Testis (tissue), 3 donors: ENCODE data around the gene PKP2. TPM values are rescaled to one million over a fixed set of nuclear protein-coding genes. Genes with fewer than 3 reads are reported as not detected.

Experiments used
- DNase-seq: peaks from one replicate; pipeline ENCODE4 v3.0.0-alpha.2; 2019
- H3K27ac ChIP-seq, 2 donors: fragments of 200-600 bp; sonication (generic); one replicate each; pipeline ENCODE4 v1.5.1; 2019
- H3K27me3 ChIP-seq: fragments of 200-600 bp; sonication (generic); one replicate; pipeline ENCODE4 v1.5.1; 2019
- H3K36me3 ChIP-seq: fragments of 200-600 bp; sonication (generic); one replicate; pipeline ENCODE4 v1.5.1; 2017; ENCODE audit warnings: low read depth; ENCODE audit errors: missing control alignments
- H3K4me1 ChIP-seq: fragments of 200-600 bp; sonication (generic); one replicate; pipeline ENCODE4 v1.5.1; 2019
- H3K4me3 ChIP-seq, 2 donors: fragments of 200-600 bp; sonication (generic); one replicate each; pipeline ENCODE4 v1.5.1; 2017 to 2019
- H3K9me3 ChIP-seq: fragments of 200-600 bp; sonication (generic); one replicate; pipeline ENCODE4 v1.5.1; 2017
- CTCF ChIP-seq, 3 experiments: fragments of 450-650 bp in 2 of 3; fragments of 200-600 bp in 1 of 3; sonication (generic) in 1 of 3; IDR thresholded peaks; one replicate each; pipeline ENCODE4 v1.5.1; 2016 to 2019; ENCODE audit warnings: antibody characterized with exemption in 3 of 3, mild to moderate bottlenecking in 2 of 3, moderate library complexity in 1 of 3
- POLR2A ChIP-seq: fragments of 450-650 bp; IDR thresholded peaks from one replicate; pipeline ENCODE4 v1.6.1; 2017; ENCODE audit warnings: antibody characterized with exemption, mild to moderate bottlenecking, moderate library complexity
- WGBS, 2 donors: methylation state at CpG; one replicate each; pipeline ENCODE4 v1.1.5; 2018; 5-methylcytosine and 5-hydroxymethylcytosine counted together
- intact Hi-C: fragments of 100-400 bp; cut with DNase I; formaldehyde crosslinking; loops from one replicate; pipeline ENCODE4 v1.15.1; 2023; ENCODE audit warnings: low total_unique reads
- polyA plus RNA-seq: library from polyadenylated mRNA; stranded (reverse); fragments of 350-450 nt; fragmentation: Illumina TruSeq; extraction: RNeasy Lipid Tissue Mini Kit (QIAGEN cat#74804); gene quantifications from one replicate; pipeline ENCODE4 v1.2.3, GENCODE V29; 2014; ENCODE audit warnings: low read depth, low replicate concordance; ENCODE audit not compliant: insufficient read depth
- total RNA-seq, 2 donors: library from RNA; depleted of rRNA; stranded (reverse); fragments of >200 nt; gene quantifications; one replicate each; pipeline ENCODE4 v1.2.3, GENCODE V29; 2016

Gene PKP2
- total and polyA plus RNA-seq, 3 donors from 2014 or later: 14.8 to 22.3 (median 18.9) TPM

GRCh38 chr12:32821293-32821692 lies 75.3 kb downstream of the PKP2 start:
- H3K9me3 ChIP-seq: no peaks in the 10 kb centered on the region
- no peak for DNase-seq
- H3K4me1 ChIP-seq: no peaks in the 10 kb centered on the region
- no peaks in the 10 kb centered on the region for H3K36me3 ChIP-seq
- H3K4me3 ChIP-seq: no peak overlapping the region
- WGBS, 2 donors: 80 to 87% methylated on average over 8 of the region's 8 CpGs
- no peaks in the 10 kb centered on the region for H3K27me3 ChIP-seq
- intact Hi-C loops: no loop called here
- TF ChIP-seq POLR2A: no peak
- no peak for TF ChIP-seq CTCF (IDR thresholded peaks at IDR 0.05)
- no peak overlapping the region for H3K27ac ChIP-seq

- intact Hi-C loops: no loop called here
- 89 to 97% methylated on average over 2 of the region's 2 CpGs for WGBS, 2 donors
- no peak for DNase-seq
Measured at GRCh38 chr12:32820376-32820931, 76.1 kb downstream of the PKP2 start.

GRCh38 chr12:32819424-32819823 lies 77.2 kb downstream of the PKP2 start:
- Histone ChIP-seq H3K9me3 (no peaks in the 10 kb centered on the region), H3K4me1 (no peaks in the 10 kb centered on the region), H3K36me3 (no peaks in the 10 kb centered on the region), H3K4me3 (no peak overlapping the region), H3K27ac (no peak overlapping the region), H3K27me3 (no peaks in the 10 kb centered on the region)
- no peak for DNase-seq
- no peak for TF ChIP-seq POLR2A
- TF ChIP-seq CTCF (IDR thresholded peaks at IDR 0.05): no peak
- intact Hi-C loops: no loop called here

More at GRCh38 chr12:32820376-32820931, 76.1 kb downstream of the PKP2 start:
- Histone ChIP-seq H3K4me3 (no peak overlapping the region), H3K4me1 (no peaks in the 10 kb centered on the region), H3K27me3 (no peaks in the 10 kb centered on the region), H3K36me3 (no peaks in the 10 kb centered on the region), H3K27ac (no peak overlapping the region), H3K9me3 (no peaks in the 10 kb centered on the region)
- no peak for TF ChIP-seq CTCF (IDR thresholded peaks at IDR 0.05)
- TF ChIP-seq POLR2A: no peak

GRCh38 chr12:32811686-32812392 lies 84.7 kb downstream of the PKP2 start:
- TF ChIP-seq CTCF (IDR thresholded peaks at IDR 0.05) (no peak), POLR2A (no peak)
- Histone ChIP-seq H3K9me3 (no peaks in the 10 kb centered on the region), H3K27me3 (no peaks in the 10 kb centered on the region), H3K4me3 (no peak overlapping the region), H3K27ac (no peak overlapping the region), H3K4me1 (no peaks in the 10 kb centered on the region), H3K36me3 (no peaks in the 10 kb centered on the region)
- no peak for DNase-seq
- intact Hi-C loops: no loop called here
- WGBS, 2 donors: 90 to 92% methylated on average over 7 of the region's 7 CpGs

GRCh38 chr12:32809846-32810245 lies 86.7 kb downstream of the PKP2 start:
- no peak for TF ChIP-seq POLR2A
- no peak for TF ChIP-seq CTCF (IDR thresholded peaks at IDR 0.05)
- no peak overlapping the region for H3K27ac ChIP-seq
- H3K9me3 ChIP-seq: no peaks in the 10 kb centered on the region
- H3K36me3 ChIP-seq: no peaks in the 10 kb centered on the region
- H3K27me3 ChIP-seq: no peaks in the 10 kb centered on the region
- intact Hi-C loops: no loop called here
- no peaks in the 10 kb centered on the region for H3K4me1 ChIP-seq
- H3K4me3 ChIP-seq: no peak overlapping the region
- no peak for DNase-seq
- WGBS, 2 donors: 97 to 100% methylated on average over 1 of the region's 1 CpG
